ENCODE results near the gene GSTT2.
"Not testable (repeated sequence)": the region's sequence is repeated elsewhere in the genome, so short reads cannot be mapped to it uniquely, and the experiment has no call there.

The GSTT2 gene

DNA sequence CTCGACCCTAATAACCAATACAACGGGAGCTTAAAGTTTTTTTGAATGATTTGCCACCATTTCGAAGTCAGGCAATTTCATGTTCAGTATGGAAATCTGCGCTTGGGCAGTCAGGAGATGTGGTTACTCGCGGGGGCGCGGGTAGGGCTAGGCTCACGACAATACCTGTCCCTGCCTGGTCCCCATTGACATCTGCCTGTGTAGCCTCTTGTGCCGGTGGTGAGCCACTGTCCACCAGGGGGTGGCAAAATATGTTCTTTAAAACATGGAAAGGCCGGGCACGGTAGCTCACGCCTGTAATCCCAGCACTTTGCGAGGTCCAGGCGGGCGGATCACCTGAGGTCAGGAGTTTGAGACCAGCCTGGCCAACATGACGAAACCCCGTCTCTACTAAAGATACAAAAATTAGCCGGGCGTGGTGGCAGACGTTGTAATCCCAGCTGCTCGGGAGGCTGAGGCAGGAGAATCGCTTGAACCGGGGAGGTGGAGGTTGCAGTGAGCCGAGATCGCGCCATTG is 5.0 kb upstream of the GSTT2 start:
- DNase-seq (ENCODE audit: low spot score) = not testable (repeated sequence)

DNA sequence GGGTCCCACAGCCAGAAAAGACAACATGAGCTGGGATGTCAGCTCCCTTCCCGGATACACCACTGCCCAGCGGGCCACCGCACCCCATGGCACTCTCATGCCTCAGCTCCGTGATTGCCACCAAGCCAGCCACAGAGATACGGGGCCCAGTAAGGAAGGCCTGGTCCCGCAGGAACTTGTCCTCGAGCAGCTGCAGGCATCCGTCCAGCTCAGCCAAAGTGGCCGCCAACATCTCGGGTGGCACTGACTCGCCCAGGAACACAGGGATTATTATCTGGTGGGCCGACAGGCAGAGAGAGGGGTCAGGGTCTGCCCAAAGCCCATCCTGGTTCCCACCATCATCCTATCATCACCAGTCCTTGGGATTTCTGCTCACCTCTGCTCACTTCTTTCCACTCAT is 2.6 kb upstream of the GSTT2 start:
- DNase-seq (ENCODE audit: low spot score) = not testable (repeated sequence)

DNA sequence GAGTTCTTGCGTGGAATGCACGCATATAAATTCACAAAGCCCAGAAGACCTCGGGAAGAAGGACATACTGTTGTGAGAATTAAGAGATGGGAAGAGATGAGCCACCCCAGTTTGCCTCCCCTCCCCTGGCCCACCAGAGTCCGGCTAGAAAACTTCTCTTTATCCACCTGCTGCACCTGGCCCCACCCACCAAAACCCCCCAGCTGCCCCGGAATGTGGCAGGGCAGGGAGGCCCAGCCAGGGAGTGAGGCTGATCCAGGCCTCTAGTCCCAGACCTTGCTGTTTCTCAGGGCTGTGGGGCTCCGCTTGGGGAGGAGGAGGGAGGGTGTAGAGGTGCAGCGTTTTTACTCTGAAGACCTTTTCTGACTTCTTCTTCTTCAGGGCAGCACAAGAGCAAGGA is 633 bp downstream of the GSTT2 start:
- not testable (repeated sequence) for DNase-seq (ENCODE audit: low spot score)

DNA sequence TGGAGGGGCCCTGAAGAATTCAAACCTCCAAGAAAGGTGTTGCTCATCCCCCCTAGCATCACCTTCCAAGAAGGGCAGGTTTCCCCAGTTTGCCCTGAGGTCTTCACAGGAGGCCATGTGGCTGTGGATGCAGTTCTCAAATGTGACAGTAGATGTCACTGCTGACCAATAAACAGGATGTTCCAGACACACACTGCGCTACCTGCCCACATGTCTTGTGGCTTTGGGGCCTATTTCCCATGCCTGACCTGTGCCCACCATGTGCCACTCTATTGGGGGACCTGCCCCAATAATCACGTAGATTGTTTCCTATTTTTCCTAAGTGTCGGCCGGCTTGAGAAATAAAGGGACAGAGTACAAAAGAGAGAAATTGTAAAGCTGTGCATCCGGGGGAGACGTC is 4.5 kb downstream of the GSTT2 start:
- peak; percentile 39 for DNase-seq (ENCODE audit: low spot score)

DNA sequence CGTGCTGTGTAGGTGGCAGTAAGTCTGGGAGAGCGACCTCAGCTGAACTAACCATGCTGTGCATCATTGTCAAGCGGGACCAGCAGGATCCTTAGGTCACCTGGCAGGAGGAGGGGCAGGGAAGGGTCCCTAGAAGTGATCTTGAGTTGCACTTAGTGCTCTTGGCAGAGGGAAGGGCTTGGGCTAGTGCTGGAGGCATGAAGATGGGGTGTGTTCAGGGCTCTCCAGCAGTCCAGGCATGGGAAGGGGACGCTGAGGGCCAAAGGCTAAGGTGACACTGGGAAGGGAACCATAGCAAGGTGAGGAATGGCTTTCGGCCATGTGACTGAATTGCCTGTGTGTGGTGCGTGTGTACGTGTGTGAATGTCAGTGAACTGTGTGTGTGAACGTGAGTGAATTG is 6.2 kb downstream of the GSTT2 start:
- not testable (repeated sequence) for DNase-seq (ENCODE audit: low spot score)

DNA sequence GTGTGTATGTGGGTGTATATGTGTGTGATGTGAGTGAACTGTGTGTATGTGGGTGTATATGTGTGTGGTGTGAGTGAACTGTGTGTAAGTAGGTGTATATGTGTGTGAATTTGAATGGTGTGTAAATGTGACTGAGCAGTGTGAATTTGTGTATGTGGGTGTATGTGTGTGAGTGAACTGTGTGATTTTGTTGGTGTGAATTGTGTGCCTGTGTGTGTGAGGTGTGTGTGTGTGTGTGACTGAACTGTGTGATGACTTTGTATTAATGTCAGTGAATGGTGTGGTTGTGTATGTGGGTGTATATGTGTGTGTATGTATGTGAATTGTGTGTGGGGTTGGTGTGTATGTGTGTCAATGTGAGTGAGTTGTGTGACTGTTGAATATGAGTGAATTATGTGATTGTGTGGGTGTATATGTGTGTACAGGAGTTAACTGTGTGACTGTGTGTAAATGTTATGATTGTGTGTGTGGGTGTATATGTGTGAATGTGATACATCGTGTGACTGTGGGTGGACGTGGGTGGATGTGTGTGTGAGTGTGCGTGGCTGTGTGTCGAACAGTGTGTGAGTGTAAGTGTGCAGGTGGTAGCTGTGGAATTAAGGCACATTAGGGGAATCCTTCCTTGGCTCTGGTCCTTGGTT is 6.7 kb downstream of the GSTT2 start:
- DNase-seq (ENCODE audit: low spot score) = not testable (repeated sequence)

DNA sequence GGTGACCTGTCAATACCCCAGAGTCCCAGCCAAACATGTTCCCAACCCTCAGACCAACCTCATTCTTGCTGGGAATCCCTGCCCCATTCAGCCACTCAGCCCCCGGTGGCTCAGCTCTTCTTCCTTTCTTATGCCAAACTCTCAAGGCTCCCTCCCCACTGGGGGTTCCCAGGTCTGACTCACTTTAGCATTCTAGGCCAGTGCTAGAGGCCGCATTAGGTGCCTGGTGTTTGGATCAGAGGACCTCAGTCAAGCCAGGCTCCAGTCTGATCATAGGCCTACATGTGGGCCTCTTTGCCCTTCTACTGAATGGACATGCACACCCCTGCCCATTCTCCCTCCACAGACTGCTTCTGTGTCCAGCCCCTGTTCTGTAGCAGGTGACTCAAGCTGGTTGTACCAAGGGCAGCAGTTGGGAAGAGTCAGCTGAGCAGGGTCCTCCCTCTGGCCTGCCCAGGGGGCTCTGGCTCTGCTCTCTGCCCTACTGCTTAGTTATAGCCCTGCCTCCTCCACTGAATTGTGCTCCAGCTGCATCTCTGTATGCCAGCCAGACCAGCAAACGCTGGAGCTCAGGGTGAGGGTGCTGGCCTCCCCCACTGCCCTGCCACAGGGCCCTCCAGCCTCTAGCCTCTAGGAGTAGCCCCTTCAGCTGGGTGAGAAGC is 9.8 kb downstream of the GSTT2 start:
- not testable (repeated sequence) for DNase-seq (ENCODE audit: low spot score)

DNA sequence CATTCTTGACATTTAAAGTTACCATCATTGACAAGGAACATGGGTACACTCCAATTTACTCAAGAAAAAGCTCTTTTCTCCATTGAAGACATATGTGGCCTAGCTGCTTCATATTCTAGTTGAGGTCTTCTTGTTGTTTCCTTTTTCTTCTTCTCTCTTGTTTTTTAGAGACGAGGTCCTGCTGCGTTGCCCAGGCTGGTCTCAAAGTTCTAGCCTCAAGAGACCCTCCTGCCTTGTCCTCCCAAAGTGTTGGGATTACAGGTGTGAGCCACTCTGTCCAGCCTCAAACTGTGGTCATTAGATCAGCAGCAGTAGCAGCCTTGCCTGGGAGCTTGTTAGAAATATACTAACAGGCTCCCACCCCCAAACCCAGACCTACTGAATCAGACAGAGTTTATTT is 13.1 kb downstream of the GSTT2 start:
- not testable (repeated sequence) for DNase-seq (ENCODE audit: low spot score)

DNA sequence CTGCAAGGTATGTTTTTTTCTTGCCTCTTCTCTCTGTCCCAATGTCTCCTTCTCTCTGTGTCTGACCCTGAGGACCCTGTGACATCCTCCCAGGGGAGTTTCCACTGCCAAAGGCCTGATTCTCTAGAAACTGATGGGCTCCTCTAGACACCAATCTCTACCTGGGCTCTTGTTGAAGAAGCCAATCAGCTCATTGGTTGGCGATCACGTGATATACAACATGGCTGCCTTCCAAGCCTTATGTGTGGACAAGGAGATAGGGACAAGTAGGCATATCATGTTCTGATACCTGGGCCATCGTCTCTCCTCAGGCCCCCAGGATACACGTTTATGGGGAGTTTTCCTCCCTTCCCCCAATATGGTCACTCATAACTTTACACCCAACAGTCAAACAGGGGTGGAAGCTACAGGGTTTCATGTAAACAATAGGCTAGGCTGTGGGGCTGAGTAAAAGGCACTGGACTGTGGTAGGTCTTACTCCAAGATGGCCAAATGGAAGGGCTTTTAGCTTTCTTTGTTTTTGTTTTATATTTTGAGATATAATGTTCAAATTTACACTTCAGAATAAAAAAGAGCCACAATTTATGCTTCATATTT is 13.7 kb downstream of the GSTT2 start:
- not testable (repeated sequence) for DNase-seq (ENCODE audit: low spot score)

DNA sequence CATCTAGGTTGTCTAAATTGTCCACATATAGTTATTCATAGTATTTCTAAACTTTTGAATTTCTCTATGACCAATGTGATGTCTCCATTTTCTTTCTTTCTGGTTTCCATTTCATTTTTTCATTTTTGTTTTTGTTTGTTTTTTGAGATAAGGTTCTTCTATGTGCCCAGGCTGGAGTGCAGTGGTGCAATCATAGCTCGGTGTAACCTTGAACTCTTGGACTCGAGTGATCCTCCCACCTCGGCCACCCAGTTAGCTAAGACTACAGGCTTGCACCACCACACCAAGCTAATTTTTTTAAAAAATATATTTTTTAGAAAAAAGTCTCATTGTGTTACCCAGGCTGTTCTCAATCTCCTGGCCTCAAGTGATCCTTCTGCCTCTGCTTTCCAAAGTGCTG is 17.2 kb downstream of the GSTT2 start:
- no peak for DNase-seq (ENCODE audit: low spot score)

DNA sequence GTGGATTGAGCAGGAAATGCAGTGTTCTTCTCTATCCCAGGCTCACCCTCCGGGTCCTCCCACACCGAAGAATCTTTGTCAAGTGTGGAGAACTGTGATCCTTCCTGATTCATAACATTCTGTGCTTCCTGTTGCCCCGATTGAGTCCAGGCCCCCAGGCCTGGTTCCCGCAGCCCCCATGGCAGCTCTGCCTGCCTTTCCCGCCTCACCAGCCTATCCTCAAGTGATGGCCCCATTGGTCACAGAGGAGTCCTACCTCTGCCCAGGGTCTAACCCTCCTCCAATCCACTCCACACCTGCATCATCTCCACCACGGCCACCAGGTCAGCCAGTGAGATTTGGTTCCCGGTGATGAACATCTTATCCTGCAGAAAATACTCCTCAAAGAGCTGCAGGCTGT is 19.8 kb downstream of the GSTT2 start:
- not testable (repeated sequence) for DNase-seq (ENCODE audit: low spot score)

DNA sequence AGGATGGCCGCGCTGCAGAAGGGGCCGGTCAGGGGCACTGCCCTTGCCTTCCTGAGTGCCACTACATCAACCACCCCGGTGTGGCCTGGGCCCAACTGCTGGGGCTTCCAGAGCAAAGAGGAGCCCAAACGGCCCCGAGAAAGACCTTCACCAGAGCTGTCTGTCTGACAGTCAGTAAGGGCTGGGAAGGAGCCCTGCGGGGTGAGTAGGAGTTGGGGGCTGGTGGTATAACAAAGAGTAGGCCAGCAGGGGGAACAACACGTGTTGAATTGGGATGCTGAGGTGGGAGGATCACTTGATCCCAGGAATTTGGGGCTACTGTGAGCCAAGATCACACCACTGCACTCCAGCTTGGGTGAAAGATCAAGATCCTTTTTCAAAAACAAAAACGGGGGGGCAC is 21.4 kb downstream of the GSTT2 start:
- DNase-seq (ENCODE audit: low spot score) = no peak

DNA sequence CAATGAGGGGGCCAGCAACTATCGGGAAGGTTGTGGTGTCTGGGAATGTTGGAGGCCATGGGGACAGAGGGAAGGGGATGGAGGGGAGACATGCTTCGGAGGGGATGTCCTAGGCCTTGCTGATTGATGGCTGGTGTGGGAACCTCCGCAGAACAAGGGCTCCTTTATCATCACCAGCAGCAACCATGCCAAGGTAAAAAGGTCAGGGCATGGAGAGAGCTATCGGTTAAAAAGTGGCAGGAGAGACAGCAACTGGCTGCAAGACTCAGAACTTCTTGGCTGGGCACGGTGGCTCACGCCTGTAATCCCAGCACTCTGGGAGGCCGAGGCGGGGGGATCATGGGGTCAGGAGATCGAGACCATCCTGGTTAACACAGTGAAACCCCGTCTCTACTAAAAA is 22.3 kb downstream of the GSTT2 start:
- no peak for DNase-seq (ENCODE audit: low spot score)

DNA sequence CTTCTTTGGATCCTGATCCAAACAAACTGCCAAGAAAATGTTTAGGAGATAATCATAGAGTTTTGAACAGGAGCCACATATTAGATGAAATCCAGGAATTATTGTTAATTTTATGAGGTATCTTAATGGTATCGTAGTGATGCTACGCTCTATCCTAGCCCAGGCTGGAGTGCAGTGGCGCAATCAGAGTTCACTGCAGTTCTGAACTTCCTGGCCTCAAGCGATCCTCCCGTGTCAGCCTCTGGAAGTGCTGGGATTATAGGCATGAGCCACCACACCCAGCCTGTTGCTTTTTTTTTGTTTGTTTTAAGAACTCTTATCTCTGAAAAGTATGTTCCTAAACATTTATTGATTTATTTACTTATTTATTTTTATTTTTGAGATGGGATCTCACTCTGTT is 22.9 kb downstream of the GSTT2 start:
- no peak for DNase-seq (ENCODE audit: low spot score)

DNA sequence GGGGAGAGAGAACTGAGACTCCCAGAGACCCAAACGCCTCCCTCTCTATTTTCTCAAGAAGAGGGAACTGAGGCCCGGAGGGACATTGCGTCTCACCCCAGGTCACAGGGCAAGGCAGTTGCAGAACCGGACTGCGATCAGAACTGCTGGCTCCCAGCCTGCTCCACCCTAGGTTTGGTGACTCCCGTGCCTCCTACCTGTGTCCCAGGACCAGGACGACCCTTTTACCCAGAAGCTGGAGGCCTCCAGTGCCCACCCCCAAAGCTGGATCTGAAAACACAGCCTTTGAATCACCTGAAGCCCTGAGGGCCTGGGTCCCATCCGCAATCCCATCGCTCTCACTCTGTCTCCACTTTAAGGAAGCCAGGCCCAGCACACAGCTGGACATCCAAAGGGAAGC is 24.0 kb downstream of the GSTT2 start:
- DNase-seq (ENCODE audit: low spot score) = no peak

DNA sequence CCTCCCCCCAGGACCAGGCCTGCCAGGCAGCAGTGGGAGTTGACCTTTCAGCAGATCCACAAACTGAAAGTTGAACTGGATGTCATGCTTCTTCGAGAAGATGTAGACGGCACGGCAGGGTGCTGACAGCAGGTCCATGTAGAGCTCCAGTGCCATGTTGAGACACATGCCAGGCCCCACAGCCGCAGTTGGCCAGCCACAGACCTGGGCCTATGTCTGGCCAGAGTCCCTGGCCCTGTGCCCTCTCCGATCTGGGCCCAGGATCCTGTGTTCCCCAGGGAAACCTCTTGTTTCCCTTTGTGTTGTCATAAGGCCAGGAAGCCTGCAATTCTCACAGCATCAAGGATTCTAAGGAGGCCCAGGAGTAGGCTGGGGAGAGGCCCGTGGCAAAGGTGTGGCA is 25.3 kb downstream of the GSTT2 start, which contains the start of gene GSTT4:
TSS of gene GSTT4 (minus strand) at position 253 of the 400 bp plus-strand sequence. CDS start at position 156, 97 bp downstream.
- no peak for DNase-seq (ENCODE audit: low spot score)

DNA sequence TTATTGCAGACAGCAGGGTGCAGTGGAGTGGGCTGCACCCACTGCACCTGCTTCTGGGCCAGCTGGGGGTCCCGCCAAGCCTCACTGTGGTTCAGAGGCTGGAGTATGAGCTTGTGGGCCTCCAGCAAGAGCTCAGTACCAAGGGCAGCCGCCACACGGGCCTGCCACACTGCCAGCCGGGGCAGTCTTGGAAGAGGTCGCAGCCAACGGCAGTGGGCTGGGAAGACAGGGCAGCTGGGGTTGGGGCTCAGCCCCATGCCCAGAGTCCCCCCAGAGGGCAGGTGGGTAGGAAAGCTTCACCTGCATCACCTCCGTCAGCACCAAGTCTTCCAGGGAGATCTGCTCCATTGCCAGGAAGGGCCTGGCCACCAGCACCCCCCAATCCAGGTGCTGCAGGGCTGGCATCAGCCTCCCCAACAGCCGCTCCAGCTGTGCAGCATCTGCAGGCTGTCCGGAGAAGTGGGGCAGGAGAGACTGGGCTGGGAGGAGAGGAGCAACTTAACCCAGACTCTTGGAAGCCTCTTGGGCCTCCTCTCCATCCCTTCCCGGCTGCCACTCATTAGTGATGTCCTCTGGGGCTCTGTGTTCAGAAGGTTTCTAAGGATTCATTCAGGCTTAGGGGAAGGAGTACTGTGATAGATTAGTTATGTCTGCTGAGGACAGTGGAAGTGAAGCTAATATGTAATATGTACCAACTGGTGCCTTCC is 26.4 kb downstream of the GSTT2 start:
- no peak for DNase-seq (ENCODE audit: low spot score)

DNA sequence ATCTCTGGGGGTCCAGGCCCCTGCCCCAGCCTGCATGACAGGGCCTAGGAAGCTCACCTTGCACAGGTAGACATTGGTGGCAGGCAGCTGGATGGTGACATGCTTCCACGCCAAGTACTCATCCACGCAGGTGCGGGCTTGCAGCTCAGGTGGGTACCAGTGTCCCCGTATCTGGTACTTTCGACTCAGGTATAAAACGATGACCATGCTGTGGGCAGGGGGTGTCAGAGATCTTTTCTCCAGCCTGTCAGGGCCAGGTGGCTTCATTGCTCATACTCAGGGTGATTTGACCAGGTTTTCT is 26.9 kb downstream of the GSTT2 start:
- no peak for DNase-seq (ENCODE audit: low spot score)

DNA sequence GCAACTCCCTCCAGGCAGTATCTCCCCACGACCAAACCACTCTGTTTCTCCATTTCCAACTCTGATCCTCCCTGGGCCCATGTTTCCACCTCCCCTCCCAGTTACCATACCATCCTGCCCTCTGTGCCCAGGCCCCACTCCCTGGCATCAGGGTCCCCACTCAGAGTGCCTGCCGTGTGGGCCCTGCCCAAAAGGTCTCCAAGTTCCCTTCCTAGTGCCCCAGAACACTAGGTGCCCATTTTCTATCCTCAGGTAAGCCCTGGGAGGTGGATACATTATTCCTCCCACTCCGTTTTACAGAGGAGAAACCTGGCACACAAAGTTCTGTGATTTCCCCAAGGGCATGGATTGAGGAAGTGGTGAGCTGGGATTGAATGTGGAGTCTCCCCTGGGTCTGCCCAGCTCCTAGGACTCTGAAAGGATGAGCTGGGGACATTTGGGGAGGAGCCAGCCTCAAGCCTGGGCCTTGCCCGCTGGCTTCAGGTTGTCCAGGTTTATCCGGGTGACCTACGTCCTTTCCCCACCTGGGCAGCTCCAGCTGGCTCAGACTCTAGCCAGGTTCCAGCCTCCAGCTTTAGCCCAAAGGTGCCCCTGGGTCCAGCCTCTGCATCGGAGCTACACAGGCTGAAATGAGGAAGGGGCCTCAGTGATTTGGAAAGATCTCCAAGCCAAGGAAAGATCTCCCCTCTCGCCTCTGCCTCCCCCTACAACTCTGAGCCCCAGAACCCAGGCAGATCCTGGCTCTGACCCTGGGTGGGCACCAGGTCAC is 27.5 kb downstream of the GSTT2 start:
- no peak for DNase-seq (ENCODE audit: low spot score)

DNA sequence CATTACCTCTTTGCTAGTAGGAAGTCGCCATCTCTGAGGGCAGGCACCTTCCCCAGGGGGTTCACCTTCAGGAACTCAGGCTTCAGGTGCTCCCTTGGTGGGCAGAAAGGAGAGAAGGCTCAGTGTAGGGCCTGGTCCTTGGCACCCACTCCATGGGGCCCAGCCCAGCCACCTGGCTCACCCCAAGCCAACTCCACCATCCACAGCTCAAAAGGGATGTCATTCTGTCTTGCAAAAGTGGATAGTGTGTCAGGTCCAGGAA is 28.0 kb downstream of the GSTT2 start:
- DNase-seq (ENCODE audit: low spot score) = no peak

DNA sequence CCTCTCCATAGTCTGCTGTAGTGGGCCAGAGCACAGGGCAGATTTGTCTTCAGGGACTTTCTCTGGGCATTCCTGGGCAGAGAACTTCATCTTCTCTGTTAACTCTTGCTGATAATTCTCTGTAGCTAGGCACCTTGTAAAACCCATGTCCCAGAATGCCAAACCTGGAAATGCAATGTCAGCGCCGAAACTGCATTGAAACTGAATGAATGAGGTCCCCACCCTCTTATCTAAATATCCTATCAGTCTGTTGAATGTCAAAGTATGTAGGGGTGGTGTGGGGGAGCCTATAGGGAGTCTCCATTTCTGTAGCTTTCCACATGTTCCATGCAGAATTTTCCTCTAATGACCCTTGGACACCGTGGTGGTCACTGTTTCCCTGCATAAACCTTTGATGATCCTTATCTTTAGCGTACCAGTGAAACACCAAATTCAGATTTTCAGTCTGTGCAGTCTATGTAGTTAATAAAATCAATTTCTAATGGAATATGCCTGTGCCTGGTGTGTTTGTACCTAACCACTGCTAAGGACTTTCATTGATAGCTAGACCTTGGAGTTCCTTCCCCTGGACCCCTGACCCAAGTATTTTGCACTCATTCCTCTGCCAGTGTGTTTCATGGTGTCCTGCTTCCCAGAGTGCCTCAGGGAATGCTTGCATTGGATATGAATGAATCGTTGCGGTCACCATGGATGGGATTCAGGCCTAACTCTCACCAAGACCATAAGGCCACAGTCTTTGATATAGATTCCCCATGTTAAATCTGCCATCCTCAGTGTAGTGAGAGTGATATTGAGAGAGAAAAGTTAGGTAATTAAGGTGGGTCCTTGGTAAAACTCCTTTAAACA is 28.7 kb downstream of the GSTT2 start:
- DNase-seq (ENCODE audit: low spot score) = no peak

Measured in pons (tissue), 1 donor.